Measurements from ENCODE around the gene MYL5.
"Not testable (repeated sequence)": the region's sequence is repeated elsewhere in the genome, so short reads cannot be mapped to it uniquely, and the experiment has no call there.

Gene MYL5

GRCh38 chr4:730511-730910 lies 56.2 kb downstream of the MYL5 start:
- DNase-seq, result no peak

DNA sequence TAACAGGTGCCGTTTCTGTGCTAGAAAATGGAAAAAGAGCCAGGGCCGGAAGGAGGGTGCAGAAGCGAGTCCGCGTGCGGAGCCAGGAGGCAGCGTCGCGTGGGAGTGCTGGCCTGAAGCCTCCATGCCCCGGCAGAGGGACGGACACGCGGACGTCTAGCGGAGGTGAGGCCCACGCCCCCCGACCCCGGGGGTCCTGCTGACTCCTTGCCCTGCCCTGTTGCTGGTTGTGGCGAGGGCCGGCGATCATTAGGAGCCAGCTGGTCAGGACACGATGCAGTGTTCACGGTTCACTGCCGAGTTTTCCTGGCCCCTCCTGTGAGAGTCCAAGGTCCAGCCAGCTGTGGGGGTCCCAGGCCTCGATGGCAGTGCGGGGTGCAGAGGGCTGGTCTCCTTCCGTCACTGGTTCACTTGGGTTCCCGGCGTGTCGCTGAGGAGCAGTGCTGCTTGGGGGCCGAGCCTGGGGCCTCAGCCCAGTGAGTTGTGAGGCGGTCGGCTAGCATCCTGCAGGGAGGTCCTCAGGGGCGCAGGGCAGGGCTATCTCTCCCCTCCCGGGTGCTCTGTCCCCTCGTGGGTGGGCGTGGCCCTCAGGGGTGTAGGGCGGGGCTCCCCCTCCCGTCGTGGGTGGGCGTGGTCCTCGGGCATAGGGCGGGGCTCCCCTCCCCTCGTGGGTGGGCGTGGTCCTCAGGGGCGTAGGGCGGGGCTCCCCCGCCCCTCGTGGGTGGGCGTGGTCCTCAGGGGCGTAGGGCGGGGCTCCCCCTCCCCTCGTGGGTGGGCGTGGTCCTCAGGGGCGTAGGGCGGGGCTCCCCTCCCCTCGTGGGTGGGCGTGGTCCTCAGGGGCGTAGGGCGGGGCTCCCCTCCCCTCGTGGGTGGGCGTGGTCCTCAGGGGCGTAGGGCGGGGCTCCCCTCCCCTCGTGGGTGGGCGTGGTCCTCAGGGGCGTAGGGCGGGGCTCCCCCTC lies 56.9 kb downstream of the MYL5 start:
- DNase-seq, result not testable (repeated sequence)

Measured in fibroblast of upper back skin (primary cell).